SK-N-MC (cell line): Measurements from ENCODE around the gene FAM83E.

Source experiments
- EZH2 ChIP-seq: fragments of 200-600 bp; sonication (generic); IDR thresholded peaks from one replicate; pipeline ENCODE4 v1.6.1; 2017; ENCODE audit warnings: antibody characterized with exemption
- FOXP2 ChIP-seq: optimal IDR thresholded peaks from 2 replicates; pipeline ENCODE3; 2011; ENCODE audit warnings: mild to moderate bottlenecking, moderate library complexity; ENCODE audit not compliant: insufficient read depth; ENCODE audit errors: extremely low read length, control extremely low read depth
- POLR2AphosphoS5 ChIP-seq: IDR thresholded peaks from 2 replicates; pipeline ENCODE4 v1.6.1; 2012; ENCODE audit warnings: mild to moderate bottlenecking, low read depth, low read length, borderline replicate concordance

- TF ChIP-seq EZH2 (no peak), POLR2AphosphoS5 (no peak), FOXP2 (peak; percentile 55)
These were observed 31.9 kb upstream of the FAM83E start for GRCh38 chr19:48646722-48647216.
